ENCODE measurements around the gene BMPR1B. TPM values are rescaled to one million over a fixed set of nuclear protein-coding genes. Genes with fewer than 3 reads are reported as not detected.

Gene BMPR1B
- total RNA-seq, 1 experiment from 2014 or later, result not detected

- intact Hi-C loops (cut with micrococcal nuclease), result no loop called here
Measured at GRCh38 chr4:95198961-95199360, 441.2 kb downstream of the BMPR1B start.

More at GRCh38 chr4:95198961-95199360, 441.2 kb downstream of the BMPR1B start:
- H3K79me2 ChIP-seq (ENCODE audit: insufficient read depth, low read length), result no peaks in the 10 kb centered on the region
- no peaks in the 10 kb centered on the region for H3K4me1 ChIP-seq (ENCODE audit: control insufficient read depth in 1 of 2, insufficient read depth in 2 of 2, low read length in 2 of 2)
- no peaks in the 10 kb centered on the region for H3K36me3 ChIP-seq (ENCODE audit: control insufficient read depth in 1 of 2, insufficient read depth in 2 of 2, low read length in 2 of 2)
- no peak overlapping the region for H2AFZ ChIP-seq (ENCODE audit: low read depth, low read length, poor library complexity, severe bottlenecking)
- no TSS peak for BruUV-seq (replicated peaks)
- no peak overlapping the region for H3K4me2 ChIP-seq (ENCODE audit: low read length)
- H3K27ac ChIP-seq (ENCODE audit: low read depth, low read length), result no peak overlapping the region
- ChIA-PET POLR2A (no interaction called here), RAD21 (ENCODE audit: low non-redundant PET in 1 of 2, low total read pairs in 2 of 2, uncharacterized antibody in 2 of 2, unreplicated experiment in 2 of 2) (no interaction called here), CTCF (no interaction called here)
- no peaks in the 10 kb centered on the region for H3K9me3 ChIP-seq (ENCODE audit: control insufficient read depth in 1 of 2, insufficient read depth in 1 of 2, low read depth in 1 of 2, low read length in 2 of 2)
- H4K20me1 ChIP-seq (ENCODE audit: insufficient read depth), result no peaks in the 10 kb centered on the region
- ATAC-seq (no peak), DNase-seq (ENCODE audit: low read depth, low spot score) (no peak)
- H3K27me3 ChIP-seq (ENCODE audit: insufficient read depth, low read length), result 0 out of 2 replicates have a peak, but pooled peaks cover 2% of the 10 kb centered on the region
- TF ChIP-seq SIN3A (IDR thresholded peaks at IDR 0.05; ENCODE audit: low read depth) (no peak), EZH2phosphoT487 (IDR thresholded peaks at IDR 0.05; ENCODE audit: borderline replicate concordance) (no peak), ZBTB33 (IDR thresholded peaks at IDR 0.05; ENCODE audit: extremely low read depth, insufficient replicate concordance, low read length) (no peak), SP1 (IDR thresholded peaks at IDR 0.05; ENCODE audit: low read depth) (no peak), YY1 (IDR thresholded peaks at IDR 0.05; ENCODE audit: extremely low read depth, insufficient replicate concordance, low read depth, low read length) (no peak), EZH2 (IDR thresholded peaks at IDR 0.05) (no peak), POLR2AphosphoS5 (IDR thresholded peaks at IDR 0.05; ENCODE audit: low read depth, low read length) (no peak), ZFX (IDR thresholded peaks at IDR 0.05) (no peak), REST (IDR thresholded peaks at IDR 0.05; ENCODE audit: low read depth) (no peak)
- no peaks in the 10 kb centered on the region for H3K9me2 ChIP-seq (ENCODE audit: insufficient read depth)
- no peak overlapping the region for H3K4me3 ChIP-seq (replicated peaks in 1 of 2; ENCODE audit: low read depth in 1 of 2, low read length in 2 of 2)
- H3K9ac ChIP-seq (ENCODE audit: low read length), result no peak overlapping the region

Measured in HCT116 (cell line).